ENCODE data around the gene SPATA17.

- TF ChIP-seq ZNF331 (CRISPR knock-in tag; IDR thresholded peaks at IDR 0.05; ENCODE audit: low read depth) (no peak), CTCF (conservative IDR thresholded peaks at IDR 0.05; ENCODE audit: low read depth in 2 of 2) (no peak), JUNB (IDR thresholded peaks at IDR 0.05; ENCODE audit: unreplicated experiment) (no peak), EZH2 (IDR thresholded peaks at IDR 0.05; ENCODE audit: low read depth, unreplicated experiment) (no peak), POLR2AphosphoS5 (IDR thresholded peaks at IDR 0.05; ENCODE audit: low read depth) (no peak), EZH2phosphoT487 (IDR thresholded peaks at IDR 0.05; ENCODE audit: unreplicated experiment) (no peak)
These were observed 11.3 kb downstream of the SPATA17 start for GRCh38 chr1:217642455-217642854.
